Measurements from ENCODE around the gene NARS2.
A peak's percentile ranks its signal among the peaks of the same experiment; 100 is the strongest.
"Not testable (repeated sequence)": the region's sequence is repeated elsewhere in the genome, so short reads cannot be mapped to it uniquely, and the experiment has no call there.

The NARS2 gene
- 3.2 to 22.1 (median 12.4) reads per million in 17 experiments for total RNA-seq

DNA sequence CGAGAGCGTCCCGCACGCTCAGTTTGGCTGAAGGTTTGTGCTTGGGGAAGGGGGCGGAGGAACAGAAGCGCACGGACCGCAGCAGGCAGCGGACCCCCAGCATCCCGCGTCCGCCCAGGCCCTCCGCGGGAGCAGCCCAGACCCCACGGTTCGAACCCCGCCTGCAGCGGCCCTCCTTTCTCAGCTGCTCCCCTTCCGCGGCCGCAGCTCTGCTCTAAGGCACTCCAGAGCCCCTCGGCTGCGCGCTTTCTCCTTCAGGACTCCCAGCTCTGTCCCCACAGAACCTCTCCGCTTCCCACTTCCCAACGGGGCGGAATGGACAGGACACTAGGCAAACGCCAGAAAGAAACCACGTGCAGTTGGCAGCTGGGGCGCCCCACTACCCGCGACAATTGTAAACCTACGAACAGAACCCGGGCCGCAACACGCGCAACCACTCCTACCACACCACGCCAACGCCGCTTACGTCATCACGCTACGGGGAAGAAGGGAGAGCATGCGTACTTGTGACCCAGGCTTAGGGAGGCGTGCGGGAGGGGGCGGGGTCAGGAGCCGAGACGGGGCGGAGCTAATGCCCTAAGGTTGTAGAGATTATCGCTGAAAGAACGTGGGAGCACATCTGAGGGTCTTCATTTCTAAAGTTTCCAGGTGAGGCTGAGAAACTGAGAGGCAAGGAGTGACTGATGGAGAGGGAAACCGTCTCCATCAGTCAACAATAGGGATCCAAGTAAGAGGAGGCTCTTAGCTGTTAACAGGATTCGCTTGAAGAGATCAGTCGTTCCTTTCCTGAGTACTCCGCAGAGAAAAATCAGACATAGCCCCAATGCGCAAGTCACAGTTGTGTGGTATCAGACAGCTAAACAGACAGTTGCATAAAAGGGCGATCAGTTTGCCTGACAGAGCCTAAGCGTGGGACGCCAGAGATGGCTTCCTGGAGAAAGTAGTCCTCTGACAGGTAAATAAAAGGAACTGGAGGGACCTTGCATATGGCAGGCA is at the start of gene NARS2:
NARS2 (minus strand) TSS at position 479 of the 996 bp plus-strand sequence; CDS start at position 103, 376 bp downstream.
- DNase-seq: peak; percentile 98 to 99 (median 99)

DNA sequence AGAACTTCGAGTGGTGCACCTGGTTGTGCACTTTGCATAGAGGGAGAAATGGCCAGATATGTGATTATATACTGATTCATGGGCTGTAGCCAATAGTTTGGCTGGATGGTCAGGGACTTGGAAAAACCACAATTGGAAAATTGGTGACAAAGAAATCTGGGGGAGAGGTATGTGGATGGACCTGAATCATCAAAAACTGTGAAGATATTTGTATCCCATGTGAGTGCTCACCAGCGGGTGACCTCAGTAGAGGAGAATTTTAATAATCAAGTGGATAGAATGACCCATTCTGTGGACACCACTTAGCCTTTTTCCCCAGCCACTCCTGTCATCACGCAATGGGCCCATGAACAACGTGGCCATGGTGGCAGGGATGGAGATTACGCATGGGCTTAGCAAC is 48.0 kb upstream of the NARS2 start:
- DNase-seq: no peak

- DNase-seq: no peak
Observed at GRCh38 chr11:78620159-78620558, 45.5 kb upstream of the NARS2 start.

- no peak for DNase-seq
Observed at GRCh38 chr11:78615724-78616123, 41.1 kb upstream of the NARS2 start.

GRCh38 chr11:78613378-78613813 is 38.7 kb upstream of the NARS2 start:
- DNase-seq: no peak

DNA sequence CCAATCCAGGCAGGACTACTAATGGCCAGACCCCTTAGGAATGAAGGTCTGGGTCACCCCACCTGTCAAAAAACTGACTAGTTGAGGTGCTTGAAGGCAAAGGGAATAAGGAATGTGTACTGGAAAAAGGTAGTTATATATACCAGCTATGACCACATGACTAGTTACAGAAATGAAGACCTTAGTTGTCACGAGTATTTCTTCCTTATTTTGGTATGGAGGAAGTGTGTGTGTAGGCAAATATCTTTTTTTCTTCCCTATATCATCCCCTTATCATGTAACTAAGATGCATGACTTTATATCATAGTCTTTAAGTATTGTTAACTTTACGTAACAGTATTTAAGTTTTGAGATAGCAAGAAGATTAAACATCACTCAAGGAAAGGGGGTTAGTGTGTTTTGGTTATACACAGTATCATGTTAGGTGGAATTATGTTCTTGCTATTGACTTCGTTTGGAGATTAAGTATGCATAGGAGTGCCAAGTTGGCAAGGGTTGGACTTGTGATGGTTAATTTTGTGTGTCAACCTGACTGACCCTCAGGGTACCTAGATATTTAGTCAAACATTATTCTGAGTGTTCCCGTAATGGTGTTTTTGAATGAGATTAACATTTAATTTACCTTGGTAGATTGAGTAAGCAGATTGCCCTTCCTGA is 38.2 kb upstream of the NARS2 start:
- peak in 3 of 4 experiments; percentile 3 to 70 (median 58) for DNase-seq

GRCh38 chr11:78609321-78609720 is 34.7 kb upstream of the NARS2 start:
- DNase-seq: not testable (repeated sequence)

DNA sequence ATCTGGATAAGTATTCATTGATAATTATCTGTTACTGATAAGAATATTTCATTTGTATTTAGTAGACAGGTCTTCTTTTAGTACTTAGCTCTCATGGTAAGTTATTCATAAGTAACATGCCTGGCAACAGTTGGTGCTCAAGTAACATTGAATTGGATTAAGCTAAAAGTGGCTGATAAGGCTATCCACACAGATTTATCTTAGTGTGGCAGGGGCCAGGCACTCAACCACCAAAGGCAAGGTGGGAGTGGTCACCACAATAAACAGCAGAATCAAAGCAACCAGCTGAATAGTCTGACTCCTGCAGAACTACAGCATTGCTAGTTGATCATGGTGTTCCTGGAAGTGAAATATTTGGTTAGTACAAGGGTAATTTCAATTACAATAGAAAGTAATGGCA is 33.0 kb upstream of the NARS2 start:
- DNase-seq: no peak

DNA sequence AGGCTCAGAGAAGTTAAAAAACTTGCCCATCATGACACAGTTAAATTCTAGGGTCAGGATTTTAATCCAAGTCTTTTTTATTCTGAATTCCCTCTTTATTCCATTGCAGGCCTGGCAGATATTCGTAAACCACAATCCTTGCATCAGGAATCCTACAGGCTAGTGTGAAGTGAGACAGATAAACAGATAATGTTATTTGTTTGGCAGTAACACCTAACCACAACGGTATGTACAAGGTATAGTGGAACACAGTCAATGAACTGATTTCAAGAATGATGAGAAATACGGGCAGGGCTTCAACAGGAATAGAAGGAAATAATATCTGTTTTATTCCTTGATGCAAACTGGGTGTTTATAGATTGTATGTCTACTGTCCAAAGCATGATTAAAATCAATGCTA is 32.0 kb upstream of the NARS2 start:
- no peak for DNase-seq

- no peak for DNase-seq
Observed at GRCh38 chr11:78605296-78605695, 30.6 kb upstream of the NARS2 start.

- DNase-seq: no peak
Observed at GRCh38 chr11:78603792-78604191, 29.1 kb upstream of the NARS2 start.

- not testable (repeated sequence) for DNase-seq
Observed at GRCh38 chr11:78602771-78603170, 28.1 kb upstream of the NARS2 start.

DNA sequence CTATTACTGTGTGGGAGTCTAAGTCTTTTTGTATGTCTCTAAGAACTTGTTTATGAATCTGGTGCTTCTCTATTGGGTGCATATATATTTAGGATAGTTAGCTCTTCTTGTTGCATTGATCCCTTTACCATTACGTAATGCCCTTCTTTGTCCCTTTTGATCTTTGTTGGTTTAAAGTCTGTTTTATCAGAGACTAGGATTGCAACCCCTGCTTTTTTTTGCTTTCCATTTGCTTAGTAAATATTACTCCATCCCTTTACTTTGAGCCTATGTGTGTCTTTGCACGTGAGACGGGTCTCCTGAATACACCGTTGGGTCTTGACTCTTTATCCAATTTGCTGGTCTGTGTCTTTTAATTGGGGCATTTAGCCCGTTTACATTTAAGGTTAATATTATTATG is 26.4 kb upstream of the NARS2 start:
- not testable (repeated sequence) for DNase-seq

- not testable (repeated sequence) for DNase-seq
Observed at GRCh38 chr11:78597579-78597978, 22.9 kb upstream of the NARS2 start.

DNA sequence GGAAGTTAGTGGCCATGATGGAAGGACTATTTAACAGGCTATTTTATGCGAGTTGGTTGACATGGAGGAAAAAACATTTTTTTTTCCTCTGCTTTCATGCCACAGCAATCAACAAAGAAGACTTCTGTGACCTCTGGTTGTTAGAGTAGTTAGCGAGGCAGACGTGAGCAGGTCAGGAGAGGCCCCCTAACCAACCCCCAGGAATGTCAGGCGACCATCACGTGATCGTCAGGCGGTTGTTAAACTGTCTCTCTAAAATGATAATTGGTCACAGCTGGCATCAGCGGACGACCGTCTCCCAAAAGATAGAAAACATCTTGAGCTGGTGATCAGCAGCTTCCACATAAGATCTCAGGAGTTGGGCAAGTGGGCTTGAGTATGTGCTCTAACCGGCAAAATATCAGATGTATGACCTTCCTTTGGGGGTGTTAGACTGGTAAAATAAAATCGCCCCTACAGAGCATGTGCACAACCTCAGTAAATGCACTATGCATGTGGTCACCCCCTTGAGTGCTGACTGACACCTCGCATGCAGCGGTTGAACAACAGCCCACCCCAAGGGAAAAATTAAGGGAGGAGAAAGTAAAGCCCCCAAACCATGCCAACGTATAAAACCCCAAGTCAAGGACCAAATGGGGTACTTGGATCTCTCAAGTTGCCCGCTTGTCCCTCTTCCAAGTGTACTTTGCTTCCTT is 20.9 kb upstream of the NARS2 start:
- no peak for DNase-seq

- DNase-seq: no peak
Observed at GRCh38 chr11:78594814-78595213, 20.1 kb upstream of the NARS2 start.

DNA sequence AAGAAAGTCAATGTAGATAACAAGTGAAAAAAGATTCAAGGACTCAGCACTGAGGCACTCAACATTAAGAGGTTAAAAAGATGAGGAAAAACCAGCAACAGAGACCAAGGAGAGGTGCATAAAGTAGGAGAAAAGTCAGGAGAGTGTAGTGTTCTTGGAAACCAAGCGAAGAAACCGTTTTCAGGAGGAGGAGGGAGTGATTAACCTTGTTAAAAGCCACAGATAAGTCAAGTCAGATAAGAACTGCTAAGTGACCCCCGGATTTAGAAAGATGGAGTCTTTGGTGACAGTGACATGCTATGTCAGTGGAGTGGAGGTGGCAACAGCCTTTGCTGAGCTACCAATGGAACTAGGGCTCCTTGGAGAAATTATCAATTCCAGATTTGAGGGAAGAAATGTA is 13.9 kb upstream of the NARS2 start:
- no peak for DNase-seq

- DNase-seq: no peak
Observed at GRCh38 chr11:78587446-78587845, 12.8 kb upstream of the NARS2 start.

GRCh38 chr11:78586452-78587046 is 11.9 kb upstream of the NARS2 start:
- peak in 3 of 4 experiments; percentile 27 to 68 (median 60) for DNase-seq

DNA sequence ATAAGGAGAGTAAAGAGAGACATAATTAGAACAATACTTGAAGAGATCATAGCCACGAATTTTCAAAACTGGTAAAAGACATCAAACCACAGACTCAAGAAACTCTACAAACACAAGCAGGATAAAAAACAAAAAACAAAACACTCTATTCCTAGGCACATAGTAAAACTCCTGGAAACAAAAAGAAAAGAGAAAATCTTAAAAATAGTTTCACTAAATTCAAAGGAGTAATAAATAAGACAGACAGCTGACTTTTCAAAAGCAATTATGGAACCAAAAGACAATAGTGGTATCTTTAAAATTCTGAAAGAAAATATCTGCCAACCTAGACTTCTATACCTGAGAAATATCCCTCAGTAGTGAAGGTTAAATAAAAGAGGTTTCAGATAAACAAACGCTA is 9.2 kb upstream of the NARS2 start:
- peak in 1 of 4 experiments; percentile 31 for DNase-seq

- DNase-seq: peak; percentile 23 to 61 (median 52)
Observed at GRCh38 chr11:78577495-78577894, 2.8 kb upstream of the NARS2 start.

DNA sequence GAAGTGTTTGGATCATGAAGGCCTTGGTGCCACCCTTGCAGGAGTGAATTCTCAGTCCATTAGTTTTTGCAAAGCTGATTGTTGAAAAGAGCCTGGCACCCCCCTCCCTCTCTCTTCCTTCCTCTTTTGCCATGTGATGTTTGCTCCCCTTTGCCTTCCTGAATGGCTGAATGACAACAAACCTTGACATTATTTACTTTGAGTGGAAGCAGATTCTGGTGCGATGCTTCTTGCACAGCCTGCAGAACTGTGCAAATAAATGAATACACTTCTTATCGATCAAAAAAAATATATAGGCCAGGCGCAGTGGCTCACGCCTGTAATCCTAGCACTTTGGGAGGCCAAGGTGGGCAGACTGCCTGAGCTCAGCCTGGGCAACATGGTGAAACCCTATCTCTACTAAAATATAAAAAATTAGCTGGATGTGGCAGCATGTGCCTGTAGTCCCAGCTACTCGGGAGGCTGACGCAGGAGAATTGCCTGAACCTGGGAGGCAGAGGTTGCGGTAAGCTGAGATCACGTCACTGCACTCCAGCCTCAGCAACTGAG is 2.0 kb upstream of the NARS2 start:
- peak in 3 of 4 experiments; percentile 43 to 51 (median 47) for DNase-seq
